ENCODE measurements around the gene FBLN5. TPM values are rescaled to one million over a fixed set of nuclear protein-coding genes. Genes with fewer than 3 reads are reported as not detected.

FBLN5 gene
- total and polyA plus RNA-seq, 11 donors, result 26.0 to 129 (median 40.3) TPM

- ATAC-seq (no peak), DNase-seq (no peak)
- WGBS, 4 donors, result 68 to 84% (median 80%) methylated on average over 10 of the region's 10 CpGs
- no peak overlapping the region for H3K4me3 ChIP-seq
- peaks cover 2 to 74% (median 27%) of the 10 kb centered on the region in 12 donors for H3K4me1 ChIP-seq
- TF ChIP-seq CTCF (IDR thresholded peaks at IDR 0.05), result no peak
- no peak for TF ChIP-seq POLR2A (IDR thresholded peaks at IDR 0.05)
- intact Hi-C loops (cut with DNase I), result no loop called here
- H3K27ac ChIP-seq, result peak overlapping the region in 11 of 12 donors; percentile 39 to 82 (median 68)
- no peaks in the 10 kb centered on the region for H3K9me3 ChIP-seq
- H3K36me3 ChIP-seq, result peaks cover 0 to 16% (median 0%) of the 10 kb centered on the region in 9 donors
- H3K27me3 ChIP-seq, result no peaks in the 10 kb centered on the region
Observed at GRCh38 chr14:91888641-91889476, 58.6 kb downstream of the FBLN5 start.

GRCh38 chr14:91886961-91887360, 60.5 kb downstream of the FBLN5 start:
- no peak overlapping the region for H3K4me3 ChIP-seq
- 94 to 97% (median 96%) methylated on average over 6 to 8 of the region's 8 CpGs for WGBS, 4 donors
- ATAC-seq (no peak), DNase-seq (no peak)
- intact Hi-C loops (cut with DNase I), result no loop called here
- H3K9me3 ChIP-seq, result no peaks in the 10 kb centered on the region
- peaks cover 0 to 20% (median 0%) of the 10 kb centered on the region in 9 donors for H3K36me3 ChIP-seq
- no peak for TF ChIP-seq CTCF (IDR thresholded peaks at IDR 0.05)
- TF ChIP-seq POLR2A (IDR thresholded peaks at IDR 0.05), result no peak
- peaks cover 2 to 76% (median 25%) of the 10 kb centered on the region in 12 donors for H3K4me1 ChIP-seq
- no peaks in the 10 kb centered on the region for H3K27me3 ChIP-seq
- H3K27ac ChIP-seq, result peak overlapping the region in 2 of 12 donors; percentile 23 to 71

- peaks cover 2 to 64% (median 22%) of the 10 kb centered on the region in 12 donors for H3K4me1 ChIP-seq
- H3K27me3 ChIP-seq, result peaks cover 0 to 6% (median 0%) of the 10 kb centered on the region in 9 donors
- peak overlapping the region in 11 of 12 donors; percentile 27 to 84 (median 64) for H3K27ac ChIP-seq
- no peak for TF ChIP-seq CTCF (IDR thresholded peaks at IDR 0.05)
- TF ChIP-seq POLR2A (IDR thresholded peaks at IDR 0.05), result no peak
- 54 to 65% (median 57%) methylated on average over 4 of the region's 4 CpGs for WGBS, 4 donors
- H3K4me3 ChIP-seq, result no peak overlapping the region
- intact Hi-C loops (cut with DNase I), result no loop called here
- peaks cover 0 to 22% (median 0%) of the 10 kb centered on the region in 9 donors for H3K36me3 ChIP-seq
- no peaks in the 10 kb centered on the region for H3K9me3 ChIP-seq
- ATAC-seq, result no peak
- DNase-seq, result no peak
Observed at GRCh38 chr14:91885839-91886238, 61.7 kb downstream of the FBLN5 start.

- intact Hi-C loops (cut with DNase I), result no loop called here
- 75 to 91% (median 82%) methylated on average over 4 of the region's 4 CpGs for WGBS, 4 donors
- peak overlapping the region in 11 of 12 donors; percentile 27 to 84 (median 64) for H3K27ac ChIP-seq
- TF ChIP-seq POLR2A (IDR thresholded peaks at IDR 0.05) (no peak), CTCF (IDR thresholded peaks at IDR 0.05) (no peak)
- peaks cover 1 to 58% (median 16%) of the 10 kb centered on the region in 12 donors for H3K4me1 ChIP-seq
- H3K4me3 ChIP-seq, result no peak overlapping the region
- H3K9me3 ChIP-seq, result no peaks in the 10 kb centered on the region
- peaks cover 0 to 6% (median 0%) of the 10 kb centered on the region in 9 donors for H3K27me3 ChIP-seq
- H3K36me3 ChIP-seq, result peaks cover 0 to 23% (median 0%) of the 10 kb centered on the region in 9 donors
- DNase-seq (no peak), ATAC-seq (peak in 3 of 4 donors; percentile 6 to 52 (median 33))
Observed at GRCh38 chr14:91885113-91885712, 62.3 kb downstream of the FBLN5 start.
